Measurements from ENCODE around the gene PPAT. TPM values are rescaled to one million over a fixed set of nuclear protein-coding genes. Genes with fewer than 3 reads are reported as not detected.

The PPAT gene
- total RNA-seq, 1 donor from 2014 or later: 37.8 TPM

DNA sequence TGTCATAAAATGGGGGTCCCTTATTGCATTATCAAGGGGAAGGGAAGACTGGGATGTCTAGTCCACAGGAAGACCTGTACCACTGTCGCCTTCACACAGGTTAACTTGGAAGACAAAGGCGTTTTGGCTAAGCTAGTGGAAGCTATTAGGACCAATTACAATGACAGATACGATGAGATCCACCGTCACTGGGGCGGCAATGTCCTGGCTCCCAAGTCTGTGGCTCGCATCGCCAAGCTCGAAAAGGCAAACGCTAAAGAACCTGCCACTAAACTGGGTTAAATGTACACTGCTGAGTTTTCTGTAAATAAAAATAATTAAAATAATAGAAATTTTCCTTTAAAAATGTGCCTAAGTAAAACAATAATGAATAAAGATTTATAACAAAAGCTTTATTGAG lies 78.8 kb downstream of the PPAT start:
- peaks cover 16% of the 10 kb centered on the region for H3K36me3 Mint-ChIP-seq
- no peak overlapping the region for H3K4me3 Mint-ChIP-seq
- DNase-seq (ENCODE audit: extremely low spot score, unreplicated experiment): no peak
- H3K27ac Mint-ChIP-seq: no peak overlapping the region
- TF ChIP-seq, protein P1, sequence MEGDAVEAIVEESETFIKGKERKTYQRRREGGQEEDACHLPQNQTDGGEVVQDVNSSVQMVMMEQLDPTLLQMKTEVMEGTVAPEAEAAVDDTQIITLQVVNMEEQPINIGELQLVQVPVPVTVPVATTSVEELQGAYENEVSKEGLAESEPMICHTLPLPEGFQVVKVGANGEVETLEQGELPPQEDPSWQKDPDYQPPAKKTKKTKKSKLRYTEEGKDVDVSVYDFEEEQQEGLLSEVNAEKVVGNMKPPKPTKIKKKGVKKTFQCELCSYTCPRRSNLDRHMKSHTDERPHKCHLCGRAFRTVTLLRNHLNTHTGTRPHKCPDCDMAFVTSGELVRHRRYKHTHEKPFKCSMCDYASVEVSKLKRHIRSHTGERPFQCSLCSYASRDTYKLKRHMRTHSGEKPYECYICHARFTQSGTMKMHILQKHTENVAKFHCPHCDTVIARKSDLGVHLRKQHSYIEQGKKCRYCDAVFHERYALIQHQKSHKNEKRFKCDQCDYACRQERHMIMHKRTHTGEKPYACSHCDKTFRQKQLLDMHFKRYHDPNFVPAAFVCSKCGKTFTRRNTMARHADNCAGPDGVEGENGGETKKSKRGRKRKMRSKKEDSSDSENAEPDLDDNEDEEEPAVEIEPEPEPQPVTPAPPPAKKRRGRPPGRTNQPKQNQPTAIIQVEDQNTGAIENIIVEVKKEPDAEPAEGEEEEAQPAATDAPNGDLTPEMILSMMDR (conservative IDR thresholded peaks at IDR 0.05): no peak
- no peaks in the 10 kb centered on the region for H3K9me3 Mint-ChIP-seq
- no peaks in the 10 kb centered on the region for H3K27me3 Mint-ChIP-seq
- H3K4me1 Mint-ChIP-seq (ENCODE audit: unreplicated experiment): no peaks in the 10 kb centered on the region

DNA sequence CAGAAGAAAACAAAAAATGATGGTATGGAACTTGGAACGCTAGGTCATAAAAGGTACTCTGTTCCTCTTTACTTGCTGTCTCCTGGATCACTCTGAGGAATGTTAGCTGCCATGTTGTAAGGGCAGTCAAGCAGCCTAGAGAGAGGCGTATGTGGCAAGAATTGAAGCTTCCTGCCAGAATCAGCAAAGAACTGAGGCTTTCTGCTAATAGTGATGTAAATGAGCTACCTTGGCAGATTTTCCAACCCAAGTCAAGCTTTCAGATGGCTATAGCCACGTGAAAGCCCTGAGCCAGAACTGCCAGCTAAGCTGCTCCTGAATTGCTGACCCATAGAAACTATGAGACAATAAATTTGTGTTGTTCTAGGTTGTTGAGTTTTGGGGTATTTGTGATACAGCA lies 86.8 kb downstream of the PPAT start:
- Mint-ChIP-seq H3K27me3 (no peaks in the 10 kb centered on the region), H3K9me3 (no peaks in the 10 kb centered on the region), H3K36me3 (peaks cover 4% of the 10 kb centered on the region), H3K4me1 (ENCODE audit: unreplicated experiment) (no peaks in the 10 kb centered on the region), H3K4me3 (no peak overlapping the region), H3K27ac (no peak overlapping the region)
- TF ChIP-seq, protein P1 (conservative IDR thresholded peaks at IDR 0.05): no peak
- no peak for DNase-seq (ENCODE audit: extremely low spot score, unreplicated experiment)

DNA sequence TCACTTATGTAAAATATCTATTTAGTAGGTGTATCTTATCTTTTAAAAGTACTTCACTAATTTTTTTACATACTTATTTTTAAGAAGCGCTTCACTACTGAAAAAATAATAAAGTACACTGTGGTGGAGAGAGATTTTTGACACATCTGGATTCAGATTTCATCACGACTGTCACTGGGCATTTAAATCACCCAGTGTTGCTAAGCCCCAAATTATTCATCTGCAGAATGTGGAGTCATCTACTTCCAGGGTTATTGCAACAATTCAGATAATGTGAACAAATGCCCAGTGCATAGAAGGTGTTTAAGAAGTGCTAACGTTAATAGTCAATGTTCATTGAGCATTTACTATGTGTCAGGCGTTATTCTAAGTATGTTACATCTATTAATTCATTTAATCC lies 90.0 kb downstream of the PPAT start:
- H3K36me3 Mint-ChIP-seq: peaks cover 11% of the 10 kb centered on the region
- no peaks in the 10 kb centered on the region for H3K27me3 Mint-ChIP-seq
- TF ChIP-seq, protein P1 (conservative IDR thresholded peaks at IDR 0.05): no peak
- H3K9me3 Mint-ChIP-seq: no peaks in the 10 kb centered on the region
- no peaks in the 10 kb centered on the region for H3K4me1 Mint-ChIP-seq (ENCODE audit: unreplicated experiment)
- no peak for DNase-seq (ENCODE audit: extremely low spot score, unreplicated experiment)
- no peak overlapping the region for H3K27ac Mint-ChIP-seq
- no peak overlapping the region for H3K4me3 Mint-ChIP-seq

Other genes with a start within 250 kb of the PPAT start
- 16.7 and 19.2 TPM in 2 replicates for gene AASDH, start 48.1 kb downstream of the PPAT start, total RNA-seq (ENCODE audit: low replicate concordance)
- 92.8 and 157 TPM in 2 replicates for gene PAICS, start 645 bp upstream of the PPAT start, total RNA-seq (ENCODE audit: low replicate concordance)
- 87.3 and 108 TPM in 2 replicates for gene SRP72, start 32.0 kb upstream of the PPAT start, total RNA-seq (ENCODE audit: low replicate concordance)
- 0.74 and 1.1 TPM in 2 replicates for gene ARL9, start 70.2 kb upstream of the PPAT start, total RNA-seq (ENCODE audit: low replicate concordance)
- 42.1 and 136 TPM in 2 replicates for gene HOPX, start 245.7 kb upstream of the PPAT start, total RNA-seq (ENCODE audit: low replicate concordance)

All from type B pancreatic cell (in vitro differentiated cells).